ENCODE measurements around the gene ME3.

DNA sequence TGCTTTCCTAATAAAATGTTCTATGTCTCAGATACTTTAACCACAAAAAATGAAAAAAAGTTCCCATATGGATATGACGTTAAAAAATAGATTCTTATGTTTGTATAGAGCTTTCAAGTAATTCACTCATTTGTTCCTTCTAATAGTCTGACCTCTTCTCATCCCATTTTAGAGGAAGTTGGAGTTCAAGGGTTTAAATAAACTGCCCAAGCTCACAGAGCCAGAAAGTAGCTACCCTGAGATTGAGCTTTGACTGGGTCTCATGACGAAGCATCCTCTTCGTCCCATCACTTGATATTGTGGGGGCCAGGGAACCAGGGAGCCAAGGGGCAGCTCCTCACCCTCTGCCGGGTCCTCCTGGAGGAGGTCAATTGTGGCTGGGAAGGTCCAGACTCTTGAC lies 181.4 kb downstream of the ME3 start:
- TF ChIP-seq, protein P1, sequence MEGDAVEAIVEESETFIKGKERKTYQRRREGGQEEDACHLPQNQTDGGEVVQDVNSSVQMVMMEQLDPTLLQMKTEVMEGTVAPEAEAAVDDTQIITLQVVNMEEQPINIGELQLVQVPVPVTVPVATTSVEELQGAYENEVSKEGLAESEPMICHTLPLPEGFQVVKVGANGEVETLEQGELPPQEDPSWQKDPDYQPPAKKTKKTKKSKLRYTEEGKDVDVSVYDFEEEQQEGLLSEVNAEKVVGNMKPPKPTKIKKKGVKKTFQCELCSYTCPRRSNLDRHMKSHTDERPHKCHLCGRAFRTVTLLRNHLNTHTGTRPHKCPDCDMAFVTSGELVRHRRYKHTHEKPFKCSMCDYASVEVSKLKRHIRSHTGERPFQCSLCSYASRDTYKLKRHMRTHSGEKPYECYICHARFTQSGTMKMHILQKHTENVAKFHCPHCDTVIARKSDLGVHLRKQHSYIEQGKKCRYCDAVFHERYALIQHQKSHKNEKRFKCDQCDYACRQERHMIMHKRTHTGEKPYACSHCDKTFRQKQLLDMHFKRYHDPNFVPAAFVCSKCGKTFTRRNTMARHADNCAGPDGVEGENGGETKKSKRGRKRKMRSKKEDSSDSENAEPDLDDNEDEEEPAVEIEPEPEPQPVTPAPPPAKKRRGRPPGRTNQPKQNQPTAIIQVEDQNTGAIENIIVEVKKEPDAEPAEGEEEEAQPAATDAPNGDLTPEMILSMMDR (IDR thresholded peaks at IDR 0.05) = no peak
- TF ChIP-seq EZH2 (IDR thresholded peaks at IDR 0.05) = no peak
- no peak for TF ChIP-seq EZH2phosphoT487 (IDR thresholded peaks at IDR 0.05)

Data from neural progenitor cell (in vitro differentiated cells).